Mucosa of rectum (tissue), 2 donors: ENCODE measurements around the gene RELA.
"Not testable (repeated sequence)": the region's sequence is repeated elsewhere in the genome, so short reads cannot be mapped to it uniquely, and the experiment has no call there.

Experiments used
- H3K27ac ChIP-seq, 2 donors: one replicate each; pipeline ENCODE4 v1.7.0; 2013; ENCODE audit warnings: inconsistent platforms in 2 of 2, low read depth in 2 of 2, low read length in 2 of 2
- H3K27me3 ChIP-seq, 2 donors: one replicate each; pipeline ENCODE4 v1.7.0; 2013; ENCODE audit warnings: low read length in 2 of 2; ENCODE audit not compliant: control insufficient read depth in 2 of 2, insufficient read depth in 2 of 2
- H3K36me3 ChIP-seq, 2 donors: one replicate each; pipeline ENCODE4 v1.7.0; 2013; ENCODE audit warnings: low read length in 2 of 2; ENCODE audit not compliant: control insufficient read depth in 2 of 2, insufficient read depth in 2 of 2
- H3K4me1 ChIP-seq, 2 donors: one replicate each; pipeline ENCODE4 v1.7.0; 2013; ENCODE audit warnings: low read length in 2 of 2, mild to moderate bottlenecking in 1 of 2; ENCODE audit not compliant: control insufficient read depth in 2 of 2, insufficient read depth in 2 of 2
- H3K4me3 ChIP-seq, 2 donors: one replicate each; pipeline ENCODE4 v1.7.0; 2013; ENCODE audit warnings: low read length in 2 of 2
- H3K9ac ChIP-seq, 2 donors: one replicate each; pipeline ENCODE4 v1.7.0; 2013; ENCODE audit warnings: low read length in 2 of 2, low read depth in 1 of 2, mild to moderate bottlenecking in 1 of 2
- H3K9me3 ChIP-seq, 2 donors: one replicate each; pipeline ENCODE4 v1.7.0; 2013; ENCODE audit warnings: low read length in 2 of 2; ENCODE audit not compliant: control insufficient read depth in 2 of 2
- donor health status: healthy.
- donor health status: Normal muscosa, but diverticular disease.

The RELA gene

GRCh38 chr11:65699306-65699705 lies 36.6 kb upstream of the RELA start:
- Histone ChIP-seq H3K27ac (no peak overlapping the region), H3K4me1 (peaks cover 4 to 5% of the 10 kb centered on the region in 2 donors), H3K9me3 (no peaks in the 10 kb centered on the region), H3K9ac (no peak overlapping the region), H3K27me3 (no peaks in the 10 kb centered on the region), H3K36me3 (no peaks in the 10 kb centered on the region), H3K4me3 (no peak overlapping the region)

GRCh38 chr11:65698205-65698604 lies 35.5 kb upstream of the RELA start:
- no peak overlapping the region for H3K27ac ChIP-seq
- H3K36me3 ChIP-seq, result no peaks in the 10 kb centered on the region
- H3K9ac ChIP-seq, result no peak overlapping the region
- no peak overlapping the region for H3K4me3 ChIP-seq
- H3K9me3 ChIP-seq, result no peaks in the 10 kb centered on the region
- H3K27me3 ChIP-seq, result no peaks in the 10 kb centered on the region
- H3K4me1 ChIP-seq, result peaks cover 4 to 7% of the 10 kb centered on the region in 2 donors

GRCh38 chr11:65696802-65697552 lies 34.3 kb upstream of the RELA start:
- H3K27ac ChIP-seq, result no peak overlapping the region
- no peak overlapping the region for H3K4me3 ChIP-seq
- no peaks in the 10 kb centered on the region for H3K27me3 ChIP-seq
- no peaks in the 10 kb centered on the region for H3K36me3 ChIP-seq
- no peak overlapping the region for H3K9ac ChIP-seq
- H3K9me3 ChIP-seq, result no peaks in the 10 kb centered on the region
- peaks cover 4 to 10% of the 10 kb centered on the region in 2 donors for H3K4me1 ChIP-seq

- Histone ChIP-seq H3K4me1 (peaks cover 4 to 10% of the 10 kb centered on the region in 2 donors), H3K27me3 (no peaks in the 10 kb centered on the region), H3K4me3 (no peak overlapping the region), H3K27ac (peak overlapping the region; percentile 32 to 60), H3K9me3 (no peaks in the 10 kb centered on the region), H3K36me3 (no peaks in the 10 kb centered on the region), H3K9ac (peak overlapping the region; percentile 14 to 42)
These were observed 32.9 kb upstream of the RELA start for GRCh38 chr11:65695459-65696241.

GRCh38 chr11:65692367-65692766 lies 29.7 kb upstream of the RELA start:
- Histone ChIP-seq H3K4me1 (peaks cover 4 to 10% of the 10 kb centered on the region in 2 donors), H3K4me3 (peak overlapping the region in 1 of 2 donors; percentile 45), H3K9ac (no peak overlapping the region)

GRCh38 chr11:65691847-65692246 lies 29.1 kb upstream of the RELA start:
- not testable (repeated sequence) for H3K4me1 ChIP-seq, H3K9me3 ChIP-seq, H3K4me3 ChIP-seq, H3K27ac ChIP-seq, H3K27me3 ChIP-seq, H3K9ac ChIP-seq, H3K36me3 ChIP-seq

More at GRCh38 chr11:65692367-65692766, 29.7 kb upstream of the RELA start:
- H3K27ac ChIP-seq, result no peak overlapping the region
- no peaks in the 10 kb centered on the region for H3K27me3 ChIP-seq
- no peaks in the 10 kb centered on the region for H3K36me3 ChIP-seq
- H3K9me3 ChIP-seq, result no peaks in the 10 kb centered on the region

- no peak overlapping the region for H3K9ac ChIP-seq
- H3K36me3 ChIP-seq, result no peaks in the 10 kb centered on the region
- H3K27me3 ChIP-seq, result no peaks in the 10 kb centered on the region
- no peaks in the 10 kb centered on the region for H3K9me3 ChIP-seq
- H3K4me3 ChIP-seq, result no peak overlapping the region
- H3K27ac ChIP-seq, result no peak overlapping the region
- H3K4me1 ChIP-seq, result no peaks in the 10 kb centered on the region
These were observed 23.3 kb upstream of the RELA start for GRCh38 chr11:65685981-65686380.

- H3K9me3 ChIP-seq, H3K27ac ChIP-seq, H3K4me3 ChIP-seq, H3K36me3 ChIP-seq, H3K4me1 ChIP-seq, H3K27me3 ChIP-seq, H3K9ac ChIP-seq: not testable (repeated sequence)
These were observed 20.8 kb upstream of the RELA start for GRCh38 chr11:65683480-65683879.

- H3K27me3 ChIP-seq, result no peaks in the 10 kb centered on the region
- H3K9me3 ChIP-seq, result no peaks in the 10 kb centered on the region
- no peaks in the 10 kb centered on the region for H3K4me1 ChIP-seq
- H3K36me3 ChIP-seq, result no peaks in the 10 kb centered on the region
- no peak overlapping the region for H3K27ac ChIP-seq
- no peak overlapping the region for H3K9ac ChIP-seq
- no peak overlapping the region for H3K4me3 ChIP-seq
These were observed 17.6 kb upstream of the RELA start for GRCh38 chr11:65680192-65680743.

- no peaks in the 10 kb centered on the region for H3K4me1 ChIP-seq
- H3K27ac ChIP-seq, result no peak overlapping the region
- H3K27me3 ChIP-seq, result no peaks in the 10 kb centered on the region
- H3K36me3 ChIP-seq, result no peaks in the 10 kb centered on the region
- no peaks in the 10 kb centered on the region for H3K9me3 ChIP-seq
- H3K4me3 ChIP-seq, result no peak overlapping the region
- no peak overlapping the region for H3K9ac ChIP-seq
These were observed 10.3 kb upstream of the RELA start for GRCh38 chr11:65672982-65673381.
